GM12878 (cell line): ENCODE data around the gene BMPR1B. TPM values are rescaled to one million over a fixed set of nuclear protein-coding genes. Genes with fewer than 3 reads are reported as not detected.
"Not testable (repeated sequence)": the region's sequence is repeated elsewhere in the genome, so short reads cannot be mapped to it uniquely, and the experiment has no call there.

Experiments
- ATAC-seq: fragments of 200-7000 bp; cut with Tn5 transposase; 3 replicates; pipeline ENCODE4 v1.9.1; 2020; ENCODE audit warnings: mild to moderate bottlenecking, moderate library complexity
- BruUV-seq: library from RNA; stranded (reverse); fragments of 400-500 nt; replicated peaks from 2 replicates; lab custom pipeline; 2021; lab: Mats Ljungman, UMichigan
- CTCF ChIA-PET: fragments of 300-600 bp; sonication (Branson Sonifier 250); formaldehyde crosslinking; extraction: SDS; loops from one replicate; lab custom pipeline; 2021; ENCODE audit warnings: inconsistent platforms; lab: Yijun Ruan, JAX
- POLR2A ChIA-PET: fragments of 350-600 bp; formaldehyde crosslinking; extraction: SDS; loops from one replicate; lab custom pipeline; 2021; ENCODE audit warnings: inconsistent platforms; lab: Charles Lee
- RAD21 ChIA-PET: fragments of 300-600 bp; sonication (Branson Sonifier 250); formaldehyde crosslinking; loops from one replicate; lab custom pipeline; 2023; ENCODE audit warnings: antibody characterized with exemption; ENCODE audit not compliant: unreplicated experiment; lab: Charles Lee
- SMC1A ChIA-PET: fragments of 300-600 bp; sonication (Branson Sonifier 250); formaldehyde crosslinking; loops from one replicate; lab custom pipeline; 2023; ENCODE audit not compliant: unreplicated experiment, uncharacterized antibody; lab: Charles Lee
- DNase-seq: peaks from one replicate; pipeline ENCODE4 v3.0.0-alpha.2; 2011; ENCODE audit warnings: low read depth, low spot score
- FAIRE-seq: peaks from 3 replicates; lab custom pipeline; 2011; peaks lifted over from hg19 to GRCh38; lab: Jason Lieb, UNC
- H2AFZ ChIP-seq: 2 replicates; pipeline ENCODE4 v1.6.0; 2011; ENCODE audit warnings: low read depth, low read length, control low read depth; ENCODE audit not compliant: control insufficient read depth
- H3K27ac ChIP-seq: 2 replicates; pipeline ENCODE4 v1.5.1; 2011; ENCODE audit warnings: control low read depth; ENCODE audit not compliant: control insufficient read depth, insufficient read depth
- H3K27me3 ChIP-seq, 2 experiments: replicated peaks in 1 of 2; 2 replicates each; pipeline versions ENCODE4 v1.6.0 to v1.6.1; 2011; ENCODE audit warnings: low read length in 1 of 2; ENCODE audit not compliant: control insufficient read depth in 2 of 2, insufficient read depth in 2 of 2
- H3K36me3 ChIP-seq, 2 experiments: 2 replicates each; pipeline ENCODE4 v1.5.1; 2011; ENCODE audit warnings: low read length in 1 of 2; ENCODE audit not compliant: control insufficient read depth in 2 of 2, insufficient read depth in 2 of 2
- H3K4me1 ChIP-seq: 2 replicates; pipeline ENCODE4 v1.6.1; 2011; ENCODE audit warnings: mild to moderate bottlenecking, low read length, moderate library complexity, mixed read lengths; ENCODE audit not compliant: control insufficient read depth, insufficient read depth
- H3K4me2 ChIP-seq: 2 replicates; pipeline ENCODE4 v1.6.0; 2011; ENCODE audit warnings: control low read depth; ENCODE audit not compliant: control insufficient read depth, insufficient read depth
- H3K4me3 ChIP-seq: fragments of 200-600 bp; sonication (generic); 2 replicates; pipeline ENCODE4 v1.5.1; 2016
- H3K79me2 ChIP-seq: 2 replicates; pipeline ENCODE4 v1.6.0; 2011; ENCODE audit warnings: low read length; ENCODE audit not compliant: control insufficient read depth, insufficient read depth
- H3K9ac ChIP-seq: 2 replicates; pipeline ENCODE4 v1.8.0; 2011; ENCODE audit warnings: low read length, control low read depth, mixed read lengths; ENCODE audit not compliant: control insufficient read depth, insufficient read depth
- H3K9me3 ChIP-seq: replicated peaks from 3 replicates; pipeline ENCODE4 v1.5.1; 2011; ENCODE audit warnings: mild to moderate bottlenecking, low read length; ENCODE audit not compliant: control insufficient read depth, insufficient read depth
- H4K20me1 ChIP-seq: 2 replicates; pipeline ENCODE4 v1.6.0; 2011; ENCODE audit not compliant: control insufficient read depth, insufficient read depth
- ESRRA ChIP-seq: IDR thresholded peaks from 2 replicates; pipeline ENCODE4 v1.6.1; 2012; ENCODE audit warnings: mild to moderate bottlenecking, low read length, improper control_type of control experiment
- FOXK2 ChIP-seq: fragments of 450-650 bp; IDR thresholded peaks from 2 replicates; pipeline ENCODE4 v1.6.1; 2017; ENCODE audit warnings: mild to moderate bottlenecking, moderate library complexity
- HDAC2 ChIP-seq: fragments of 200-600 bp; sonication (generic); IDR thresholded peaks from 2 replicates; pipeline ENCODE4 v1.6.1; 2017
- MTA2 ChIP-seq: fragments of 450-650 bp; IDR thresholded peaks from 2 replicates; pipeline ENCODE4 v1.6.1; 2016; ENCODE audit warnings: low read depth, mild to moderate bottlenecking, moderate library complexity
- MXI1 ChIP-seq: fragments of 150-350 bp; IDR thresholded peaks from 2 replicates; pipeline ENCODE4 v1.6.1; 2011; ENCODE audit warnings: low read depth, mild to moderate bottlenecking, inconsistent platforms, low read length, improper control_type of control experiment
- NFYB ChIP-seq: IDR thresholded peaks from 2 replicates; pipeline ENCODE4 v1.6.1; 2011; ENCODE audit warnings: low read depth, mild to moderate bottlenecking, low read length, improper control_type of control experiment, moderate library complexity; ENCODE audit not compliant: insufficient read depth
- YBX1 ChIP-seq: fragments of 450-650 bp; IDR thresholded peaks from 2 replicates; pipeline ENCODE4 v1.6.1; 2016; ENCODE audit warnings: antibody characterized with exemption
- WGBS: methylation state at CpG from one replicate; pipeline ENCODE4 v1.1.6; 2016; ENCODE audit warnings: low lambda C conversion rate; ENCODE audit not compliant: insufficient replicate concordance, insufficient coverage; ENCODE audit errors: missing lambda C conversion rate; 5-methylcytosine and 5-hydroxymethylcytosine counted together
- in situ Hi-C: fragments of 300-500 bp; cut with MboI; formaldehyde crosslinking; loops from 9 replicates; pipeline ENCODE4 v1.14.3; 2018; ENCODE audit warnings: mixed read lengths
- intact Hi-C: fragments of 100-400 bp; cut with micrococcal nuclease; formaldehyde crosslinking; loops from one replicate; pipeline ENCODE4 v1.14.2; 2022; ENCODE audit not compliant: unreplicated experiment
- polyA plus RNA-seq, 11 experiments: library from polyadenylated mRNA; depleted of rRNA in 4 of 11; unstranded in 6 of 11; stranded (reverse) in 5 of 11; fragments of >200 nt; fragmentation: Nextera tagmentation in 4 of 11; fragmentation: Illumina TruSeq in 1 of 11; extraction: Ambion mirVana in 4 of 11; extraction: Trizol in 1 of 11; gene quantifications; 1 replicate in 1 of 11; 2 replicates in 10 of 11; pipeline versions ENCODE4 v1.2.1 to v1.2.3, GENCODE V29; 2011 to 2016; ENCODE audit warnings: inconsistent platforms in 2 of 11, missing spikeins in 2 of 11, low read depth in 1 of 11
- total RNA-seq, 4 experiments: library from RNA; depleted of rRNA in 3 of 4; stranded (reverse); fragments of >200 nt in 3 of 4; fragmentation: Illumina TruSeq in 1 of 4; extraction: Trizol in 1 of 4; gene quantifications; 2 replicates each; pipeline versions ENCODE4 v1.2.1 to v1.2.3, GENCODE V29; 2013 to 2021
- TF ChIP-seq, protein P1 (sequence below): fragments of 450-650 bp; formaldehyde crosslinking; IDR thresholded peaks from 2 replicates; pipeline ENCODE4 v1.4.0; 2022; ENCODE audit warnings: mild to moderate bottlenecking, moderate library complexity
- TF ChIP-seq, protein P2 (sequence below): IDR thresholded peaks from 2 replicates; pipeline ENCODE4 v1.6.1; 2012; ENCODE audit warnings: low read depth, low read length, improper control_type of control experiment

BMPR1B gene
- total and polyA plus RNA-seq, 10 of the 15 experiments (the other 5 are each of a cell fraction or from before 2014, with no cell fraction given), result not detected

GRCh38 chr4:94828882-94829281 is 71.1 kb downstream of the BMPR1B start (continued):
- TF ChIP-seq NFYB (no peak), FOXK2 (no peak), HDAC2 (no peak), ESRRA (no peak)
- TF ChIP-seq, protein P1, sequence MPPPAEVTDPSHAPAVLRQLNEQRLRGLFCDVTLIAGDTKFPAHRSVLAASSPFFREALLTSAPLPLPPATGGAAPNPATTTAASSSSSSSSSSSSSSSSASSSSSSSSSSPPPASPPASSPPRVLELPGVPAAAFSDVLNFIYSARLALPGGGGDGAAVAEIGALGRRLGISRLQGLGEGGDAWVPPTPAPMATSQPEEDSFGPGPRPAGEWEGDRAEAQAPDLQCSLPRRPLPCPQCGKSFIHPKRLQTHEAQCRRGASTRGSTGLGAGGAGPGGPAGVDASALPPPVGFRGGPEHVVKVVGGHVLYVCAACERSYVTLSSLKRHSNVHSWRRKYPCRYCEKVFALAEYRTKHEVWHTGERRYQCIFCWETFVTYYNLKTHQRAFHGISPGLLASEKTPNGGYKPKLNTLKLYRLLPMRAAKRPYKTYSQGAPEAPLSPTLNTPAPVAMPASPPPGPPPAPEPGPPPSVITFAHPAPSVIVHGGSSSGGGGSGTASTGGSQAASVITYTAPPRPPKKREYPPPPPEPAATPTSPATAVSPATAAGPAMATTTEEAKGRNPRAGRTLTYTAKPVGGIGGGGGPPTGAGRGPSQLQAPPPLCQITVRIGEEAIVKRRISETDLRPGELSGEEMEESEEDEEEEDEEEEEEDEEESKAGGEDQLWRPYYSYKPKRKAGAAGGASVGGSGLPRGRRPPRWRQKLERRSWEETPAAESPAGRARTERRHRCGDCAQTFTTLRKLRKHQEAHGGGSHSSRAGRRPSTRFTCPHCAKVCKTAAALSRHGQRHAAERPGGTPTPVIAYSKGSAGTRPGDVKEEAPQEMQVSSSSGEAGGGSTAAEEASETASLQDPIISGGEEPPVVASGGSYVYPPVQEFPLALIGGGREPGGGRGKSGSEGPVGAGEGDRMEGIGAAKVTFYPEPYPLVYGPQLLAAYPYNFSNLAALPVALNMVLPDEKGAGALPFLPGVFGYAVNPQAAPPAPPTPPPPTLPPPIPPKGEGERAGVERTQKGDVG (CRISPR knock-in tag), result no peak
- TF ChIP-seq, protein P2, sequence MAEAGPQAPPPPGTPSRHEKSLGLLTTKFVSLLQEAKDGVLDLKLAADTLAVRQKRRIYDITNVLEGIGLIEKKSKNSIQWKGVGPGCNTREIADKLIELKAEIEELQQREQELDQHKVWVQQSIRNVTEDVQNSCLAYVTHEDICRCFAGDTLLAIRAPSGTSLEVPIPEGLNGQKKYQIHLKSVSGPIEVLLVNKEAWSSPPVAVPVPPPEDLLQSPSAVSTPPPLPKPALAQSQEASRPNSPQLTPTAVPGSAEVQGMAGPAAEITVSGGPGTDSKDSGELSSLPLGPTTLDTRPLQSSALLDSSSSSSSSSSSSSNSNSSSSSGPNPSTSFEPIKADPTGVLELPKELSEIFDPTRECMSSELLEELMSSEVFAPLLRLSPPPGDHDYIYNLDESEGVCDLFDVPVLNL, result no peak

DNA sequence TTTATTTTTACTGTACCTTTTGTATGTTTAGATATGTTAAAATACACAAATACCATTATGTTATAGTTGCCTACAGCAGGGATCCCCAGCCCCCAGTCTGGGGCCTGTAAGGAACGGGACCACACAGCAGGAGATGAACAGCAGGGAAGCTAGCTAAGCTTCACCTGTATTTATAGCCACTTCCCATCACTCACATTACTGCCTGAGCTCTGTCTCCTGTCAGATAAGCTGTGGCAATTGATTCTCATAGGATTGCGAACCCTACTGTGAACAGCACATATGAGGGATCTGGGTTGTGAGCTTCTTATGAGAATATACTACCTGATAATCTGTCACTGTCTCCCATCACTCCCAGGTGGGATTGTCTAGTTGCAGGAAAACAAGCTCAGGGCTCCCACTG is 73.9 kb downstream of the BMPR1B start:
- H3K79me2 ChIP-seq, result no peaks in the 10 kb centered on the region
- no peaks in the 10 kb centered on the region for H3K27me3 ChIP-seq
- no peaks in the 10 kb centered on the region for H3K4me1 ChIP-seq
- BruUV-seq, result no TSS peak
- no peak overlapping the region for H3K9ac ChIP-seq
- POLR2A ChIA-PET, result no interaction called here
- FAIRE-seq (no peak), DNase-seq (no peak), ATAC-seq (no peak)
- no peak overlapping the region for H3K4me3 ChIP-seq
- H4K20me1 ChIP-seq, result no peaks in the 10 kb centered on the region
- RAD21 ChIA-PET, result interaction anchor here (1.0 kb wide), 1 partner anchor 22 kb away, joined by 3 read pairs; no protein-coding TSS in a partner anchor
- 12% methylated on average over 2 of the region's 2 CpGs for WGBS
- H2AFZ ChIP-seq, result no peak overlapping the region
- CTCF ChIA-PET, result interaction anchor here (0.7 to 1.0 kb wide), 2 partner anchors 12 to 13 kb away, joined by 3 read pairs; no protein-coding TSS in a partner anchor
- intact Hi-C loops (no loop called here), in situ Hi-C loops (no loop called here)
- H3K36me3 ChIP-seq, result no peaks in the 10 kb centered on the region
- H3K4me2 ChIP-seq, result no peak overlapping the region
- TF ChIP-seq MTA2 (no peak), MXI1 (no peak), YBX1 (no peak)
- SMC1A ChIA-PET, result interaction anchor here (0.6 kb wide), 1 partner anchor 71 kb away, joined by 3 read pairs; no protein-coding TSS in a partner anchor
- no peak overlapping the region for H3K27ac ChIP-seq
- no peaks in the 10 kb centered on the region for H3K9me3 ChIP-seq

GRCh38 chr4:94832329-94832728 is 74.6 kb downstream of the BMPR1B start:
- RAD21 ChIA-PET, H2AFZ ChIP-seq, H4K20me1 ChIP-seq, BruUV-seq, H3K27ac ChIP-seq, in situ Hi-C loops, H3K4me2 ChIP-seq, H3K27me3 ChIP-seq, H3K79me2 ChIP-seq, intact Hi-C loops, FAIRE-seq, H3K36me3 ChIP-seq, H3K9ac ChIP-seq, H3K4me1 ChIP-seq, H3K4me3 ChIP-seq, SMC1A ChIA-PET, POLR2A ChIA-PET, DNase-seq, ATAC-seq, H3K9me3 ChIP-seq: not testable (repeated sequence)
- CTCF ChIA-PET, result interaction anchor here (1.0 kb wide), 1 partner anchor 14 kb away, joined by 3 read pairs; no protein-coding TSS in a partner anchor
- WGBS, result 46% methylated on average over 5 of the region's 5 CpGs
